DMS 273 (cell line): ENCODE results near the gene RAMP1.

Experiments used
- DNase-seq: peaks from one replicate; lab custom pipeline; 2025; ENCODE audit not compliant: unreplicated experiment; lab: John Stamatoyannopoulos, UW

The RAMP1 gene

DNA sequence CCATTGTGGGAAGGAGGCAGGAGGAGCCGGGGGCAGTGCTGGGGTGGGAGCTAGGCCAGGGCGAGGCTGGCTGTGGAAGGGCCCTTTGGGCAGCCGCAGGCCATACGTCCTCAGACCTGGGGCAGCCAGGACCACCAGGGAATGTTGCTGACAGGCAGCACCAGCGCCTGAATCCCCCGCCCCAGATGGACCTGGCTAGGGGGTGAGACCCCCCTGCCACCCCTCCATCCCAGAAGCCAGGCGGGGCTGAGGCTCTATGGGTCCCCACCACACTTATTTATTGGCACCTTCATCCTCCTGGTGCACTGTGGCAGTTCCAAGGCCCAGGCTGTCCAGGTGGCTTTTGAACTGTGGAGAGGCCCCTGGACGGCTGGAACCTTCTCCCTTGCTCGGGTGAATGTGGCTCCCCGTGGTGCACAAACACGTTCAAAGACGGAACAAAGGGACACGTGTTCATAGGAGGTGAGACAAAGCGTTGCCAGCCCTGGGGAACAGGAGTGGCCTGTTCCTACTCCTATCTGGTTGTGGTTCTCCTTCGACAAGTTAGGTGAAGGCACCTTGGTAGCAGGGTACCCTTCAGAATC lies 35.1 kb downstream of the RAMP1 start:
- DNase-seq: no peak

DNA sequence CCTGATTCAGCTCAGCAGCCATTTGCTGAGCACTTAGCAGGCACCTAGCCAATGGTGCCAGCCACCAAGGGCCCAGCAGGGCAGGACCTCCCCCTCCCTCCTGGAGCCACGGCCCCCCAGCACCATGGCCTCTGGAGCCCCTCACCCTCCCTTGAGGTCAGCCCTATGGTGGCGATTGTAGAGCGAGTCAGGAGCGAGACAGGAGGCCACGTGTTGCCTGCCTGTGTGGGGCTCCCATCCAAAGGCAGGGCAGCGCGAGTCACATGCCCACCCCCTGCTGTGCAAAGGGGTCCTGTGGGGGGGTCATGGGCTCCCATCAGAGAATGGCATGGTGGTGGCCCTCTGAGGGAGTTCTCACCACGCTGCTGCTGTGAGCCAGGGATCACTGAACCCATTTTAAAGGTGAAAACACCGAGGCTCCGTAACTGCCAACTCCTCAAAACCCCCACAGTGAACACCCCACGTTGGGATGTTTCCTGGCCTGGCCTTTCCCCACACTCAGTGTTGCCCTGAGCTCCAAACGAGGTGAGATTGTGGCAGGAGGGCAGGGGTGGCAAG lies 35.6 kb downstream of the RAMP1 start:
- DNase-seq: no peak

DNA sequence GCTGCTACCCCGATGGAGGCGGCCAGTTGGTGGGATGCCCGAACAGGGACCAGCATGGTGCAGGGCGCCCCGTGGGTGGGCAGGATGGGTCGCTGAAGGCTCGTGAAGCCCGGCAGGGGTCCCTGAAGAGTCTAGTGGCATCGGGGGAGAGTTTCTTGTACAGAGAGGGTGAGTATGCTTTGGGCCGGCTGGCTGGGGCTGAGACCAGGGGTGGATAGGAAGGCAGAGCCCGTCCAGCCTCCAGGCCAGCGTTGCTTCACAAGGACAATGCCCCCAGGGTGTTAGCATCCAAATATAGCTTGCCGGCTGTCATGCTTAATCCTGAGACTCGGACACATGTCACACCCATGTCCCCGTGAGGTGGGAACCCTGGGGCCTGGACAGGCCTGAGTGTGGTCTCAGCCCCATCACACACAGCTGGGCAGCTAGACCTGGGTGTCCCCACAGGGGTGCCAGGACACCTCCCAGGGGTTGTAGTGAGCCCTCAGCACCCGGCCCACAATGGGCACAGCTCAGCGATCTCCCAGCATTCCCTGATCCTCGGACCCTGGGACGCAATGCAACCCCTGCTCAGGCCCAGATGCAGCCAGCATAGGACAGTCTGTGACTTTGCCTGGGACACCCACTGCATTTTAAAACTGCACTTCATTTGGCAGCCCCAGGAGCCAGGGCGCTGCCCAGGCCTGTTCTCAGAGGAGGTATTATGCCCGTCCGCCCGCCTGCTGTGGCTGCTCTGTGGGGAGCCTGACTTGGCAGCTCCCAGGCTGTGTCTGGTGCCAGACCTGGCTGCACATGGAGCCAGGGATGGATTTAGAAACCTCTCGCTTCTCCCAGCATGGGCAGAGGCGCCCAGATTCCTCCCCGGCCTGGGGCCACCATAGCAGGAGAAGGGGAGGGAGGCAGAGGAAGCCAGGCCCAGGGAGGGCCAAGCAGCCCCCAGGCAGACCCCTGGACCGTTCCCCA lies 36.4 kb downstream of the RAMP1 start:
- DNase-seq: peak; percentile 83

DNA sequence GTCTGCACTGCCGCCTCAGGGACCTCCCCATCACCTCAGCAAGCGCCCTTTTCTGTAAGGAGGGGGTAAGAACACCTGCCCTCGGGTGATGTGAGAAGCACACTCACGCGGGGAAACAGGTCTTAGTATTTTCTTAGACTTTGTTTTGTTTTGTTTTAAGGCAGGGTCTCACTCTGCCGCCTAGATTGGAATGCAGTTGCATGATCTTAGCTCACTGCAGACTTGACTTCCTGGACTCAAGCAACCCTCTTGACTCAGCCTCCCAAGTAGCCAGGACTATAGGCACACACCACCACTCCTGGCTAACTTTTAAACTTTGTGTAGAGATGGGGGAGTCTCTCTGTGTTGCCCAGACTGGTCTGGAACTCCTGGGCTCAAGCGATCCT lies 37.1 kb downstream of the RAMP1 start:
- no peak for DNase-seq

DNA sequence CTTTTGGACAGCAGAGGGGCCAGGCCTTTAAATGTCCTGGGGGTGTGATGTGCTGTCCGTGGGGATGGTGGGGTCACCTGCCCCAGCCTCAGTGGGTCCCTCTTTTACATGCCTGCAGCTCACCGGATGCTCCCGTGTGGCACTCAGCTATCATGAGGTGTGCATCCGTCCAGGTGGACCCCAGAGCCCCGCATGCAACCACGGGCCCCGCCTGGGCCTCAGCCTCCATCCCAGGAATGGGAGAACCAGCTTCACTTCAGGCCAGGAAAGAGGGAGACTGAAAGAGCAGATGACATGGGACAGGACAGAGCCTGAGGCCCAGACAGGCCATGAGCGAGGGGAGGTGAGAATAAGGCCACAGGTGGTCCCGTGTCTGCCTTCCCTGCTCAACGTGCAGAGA lies 37.5 kb downstream of the RAMP1 start:
- no peak for DNase-seq

DNA sequence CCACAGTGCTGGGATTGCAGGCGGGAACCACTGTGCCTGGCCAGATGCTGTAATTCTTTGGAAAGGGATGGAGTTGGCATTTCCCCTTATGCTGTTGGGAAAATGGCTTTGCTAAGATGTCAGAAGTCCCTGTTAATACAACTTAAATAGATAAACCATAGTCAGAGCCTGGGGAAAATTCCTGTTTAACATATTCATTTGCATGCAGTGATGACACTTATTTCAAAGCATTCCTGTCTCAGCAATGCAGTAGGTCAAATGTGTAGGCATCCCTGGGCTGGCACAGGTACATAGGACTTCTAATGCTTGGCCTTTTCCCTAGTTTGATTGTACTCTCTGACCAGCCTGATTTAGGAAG lies 38.6 kb downstream of the RAMP1 start:
- DNase-seq: no peak

DNA sequence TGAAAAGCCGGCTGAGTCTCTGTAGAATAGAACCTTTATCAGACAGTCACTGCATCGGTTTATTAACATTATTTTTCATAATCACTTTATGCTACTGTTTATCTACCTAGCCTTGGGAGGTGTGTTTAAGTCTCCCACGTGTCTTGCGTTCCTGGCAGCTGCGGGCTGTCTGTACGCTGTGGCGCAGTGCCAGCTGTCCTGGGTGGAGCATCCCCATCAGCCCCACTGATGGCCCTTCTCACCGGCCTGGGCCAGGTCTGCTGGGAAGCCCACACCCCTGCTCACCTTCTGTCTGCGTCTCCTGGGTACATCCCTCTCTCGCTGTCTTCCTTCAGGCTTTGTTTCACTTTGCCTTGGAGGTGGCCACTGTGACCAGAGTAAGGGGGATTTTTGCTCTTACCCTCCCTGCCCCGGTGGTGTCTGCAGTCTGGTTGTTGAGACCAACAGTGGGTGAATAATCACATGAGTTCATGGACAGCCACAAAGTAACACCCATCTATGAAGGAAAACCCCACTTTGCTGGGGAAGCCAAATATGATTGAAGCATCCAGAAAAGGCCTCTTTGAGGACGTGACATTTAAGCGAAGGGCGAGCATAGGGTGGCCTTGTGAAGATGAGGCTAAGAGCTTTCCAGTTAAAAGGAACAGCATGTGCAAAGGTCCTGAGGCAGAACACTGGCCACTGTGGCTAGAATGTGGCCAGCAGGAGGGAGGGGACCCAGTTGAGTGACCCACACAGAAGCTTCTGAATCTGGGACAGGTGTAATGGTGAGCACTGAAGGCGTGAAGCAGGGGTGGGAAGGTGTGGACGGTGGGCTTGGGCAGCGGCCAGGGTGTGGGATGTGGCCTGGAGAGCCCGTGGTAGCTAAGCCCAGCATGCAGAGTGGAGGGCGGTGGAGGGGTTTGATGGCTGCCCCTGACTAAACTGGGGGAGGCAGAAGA lies 41.7 kb downstream of the RAMP1 start:
- no peak for DNase-seq

DNA sequence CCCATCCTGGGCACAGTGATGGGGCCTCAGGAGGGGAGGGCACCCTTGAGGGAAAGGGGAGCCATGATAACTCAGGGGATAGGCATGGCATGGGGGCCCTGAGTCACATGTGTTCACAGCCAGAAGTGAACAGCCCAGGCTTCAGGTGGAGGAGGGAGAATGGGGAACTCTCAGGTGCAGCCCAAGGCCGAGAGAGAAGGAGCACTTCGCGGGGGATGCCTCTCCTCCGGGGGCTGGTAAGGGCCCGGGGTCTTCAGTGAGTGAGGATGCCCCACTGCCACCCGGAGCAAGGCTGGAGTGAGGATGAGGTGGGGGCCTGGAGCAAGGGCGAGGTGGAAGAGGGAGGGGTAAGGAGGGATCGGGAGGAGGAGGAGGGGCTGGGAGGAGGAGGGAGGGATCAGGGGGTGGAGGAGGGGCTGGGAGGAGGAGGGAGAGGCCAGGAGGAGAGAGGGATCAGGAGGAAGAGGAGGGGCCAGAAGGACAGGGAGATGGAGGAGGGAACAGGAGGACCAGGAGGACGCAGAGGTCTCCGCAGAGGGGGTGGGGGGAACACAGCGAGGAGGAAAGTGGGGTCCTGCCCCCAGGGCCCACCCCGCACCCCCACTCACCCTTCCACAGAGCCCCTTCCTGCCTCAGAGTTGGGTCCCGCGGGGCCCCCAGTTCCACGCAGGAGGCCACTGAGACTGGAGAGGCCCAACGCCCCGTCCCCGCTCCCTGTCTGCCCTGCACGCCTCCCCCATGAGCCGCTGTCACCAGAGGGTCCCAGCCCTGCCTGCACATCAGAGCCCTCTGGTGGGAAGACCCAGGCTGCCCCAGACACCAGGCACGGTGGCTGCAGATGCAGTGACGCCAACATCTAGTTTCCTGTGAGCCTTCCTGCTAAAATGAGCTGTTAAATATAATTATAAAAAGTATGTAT lies 42.8 kb downstream of the RAMP1 start:
- no peak for DNase-seq

DNA sequence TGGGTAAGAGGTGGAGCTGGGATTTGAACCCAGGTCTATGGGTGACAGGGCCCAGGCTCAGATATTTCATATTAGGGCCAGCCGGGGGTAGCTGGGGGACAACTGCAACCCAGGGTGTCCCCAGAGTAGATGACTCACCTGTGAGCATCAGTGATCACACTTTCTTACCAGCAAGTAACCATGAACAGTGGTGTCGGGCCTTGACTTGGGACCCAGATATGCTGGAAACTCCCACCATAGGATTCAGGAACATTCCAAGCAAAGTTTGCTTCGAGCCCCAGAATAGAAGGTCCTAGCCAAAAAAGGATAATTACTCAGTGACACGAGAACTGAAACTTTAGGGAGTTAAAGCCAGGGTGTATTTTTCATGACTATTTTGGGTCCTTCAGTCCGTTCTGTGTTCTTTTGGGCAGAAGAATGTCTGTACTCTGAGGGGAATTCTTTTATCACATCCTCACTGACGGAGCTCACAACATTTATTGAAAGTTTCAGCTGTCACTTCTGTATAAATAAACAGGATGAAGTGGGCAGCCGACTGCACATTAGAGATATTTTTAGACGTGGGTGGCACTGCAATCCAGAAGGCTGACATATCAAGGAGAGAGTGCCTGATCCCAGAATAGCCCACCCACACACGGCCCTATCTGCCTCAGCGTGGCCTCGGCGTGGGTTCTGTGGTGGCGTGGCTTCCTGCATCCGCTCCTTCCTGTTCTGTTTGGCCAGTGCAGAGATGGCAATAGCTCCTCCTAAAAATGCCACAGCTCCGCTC lies 45.6 kb downstream of the RAMP1 start:
- no peak for DNase-seq

DNA sequence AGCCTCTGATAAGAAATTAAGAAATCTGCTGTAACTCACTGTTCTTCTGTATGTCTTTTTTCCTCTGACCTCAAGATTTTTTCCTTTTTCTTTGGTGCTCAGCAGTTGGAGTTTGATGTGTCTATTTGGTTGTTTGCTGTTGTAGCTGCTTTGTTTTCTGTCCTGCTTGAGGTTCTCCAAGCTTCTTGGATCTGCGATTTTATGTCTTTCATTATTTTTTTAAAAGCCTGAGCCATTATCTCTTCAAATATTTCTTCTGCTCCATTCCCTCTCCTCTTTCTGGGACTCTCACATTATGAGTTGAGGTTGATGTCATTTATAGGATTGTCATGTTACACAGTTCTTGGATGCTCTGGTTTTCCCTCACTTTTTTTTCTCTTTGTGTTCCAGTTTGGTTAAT lies 47.7 kb downstream of the RAMP1 start:
- DNase-seq: no peak

DNA sequence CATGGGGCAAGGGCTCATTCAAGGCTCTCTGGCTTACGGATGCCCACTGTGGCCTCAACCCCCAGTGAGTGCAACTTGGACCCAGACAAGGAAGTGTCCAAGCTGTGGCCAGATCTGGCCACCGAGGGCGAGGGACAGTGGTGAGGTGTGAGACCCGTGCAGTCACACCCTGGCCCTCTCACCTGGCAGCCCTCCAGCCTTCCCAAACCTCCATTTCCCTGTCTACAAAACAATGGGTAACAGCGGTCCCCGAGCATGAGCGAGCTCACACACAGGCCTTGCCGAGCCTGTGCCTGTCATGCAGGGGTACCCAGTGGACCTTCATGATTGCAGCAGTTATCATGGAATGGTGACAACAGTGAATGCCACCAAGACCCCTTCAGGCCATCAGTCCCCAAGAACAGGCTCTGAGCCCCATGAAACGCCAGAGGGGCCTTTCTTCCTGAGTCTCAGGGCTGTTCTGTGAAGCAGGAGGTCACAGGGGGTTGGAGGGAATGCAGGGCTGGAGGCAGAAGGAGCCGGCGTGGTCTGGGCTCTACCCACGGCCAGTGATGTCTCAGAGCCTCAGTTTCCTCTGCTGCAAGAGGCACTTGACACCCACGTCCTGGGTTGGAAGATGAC lies 49.8 kb downstream of the RAMP1 start:
- DNase-seq: no peak

DNA sequence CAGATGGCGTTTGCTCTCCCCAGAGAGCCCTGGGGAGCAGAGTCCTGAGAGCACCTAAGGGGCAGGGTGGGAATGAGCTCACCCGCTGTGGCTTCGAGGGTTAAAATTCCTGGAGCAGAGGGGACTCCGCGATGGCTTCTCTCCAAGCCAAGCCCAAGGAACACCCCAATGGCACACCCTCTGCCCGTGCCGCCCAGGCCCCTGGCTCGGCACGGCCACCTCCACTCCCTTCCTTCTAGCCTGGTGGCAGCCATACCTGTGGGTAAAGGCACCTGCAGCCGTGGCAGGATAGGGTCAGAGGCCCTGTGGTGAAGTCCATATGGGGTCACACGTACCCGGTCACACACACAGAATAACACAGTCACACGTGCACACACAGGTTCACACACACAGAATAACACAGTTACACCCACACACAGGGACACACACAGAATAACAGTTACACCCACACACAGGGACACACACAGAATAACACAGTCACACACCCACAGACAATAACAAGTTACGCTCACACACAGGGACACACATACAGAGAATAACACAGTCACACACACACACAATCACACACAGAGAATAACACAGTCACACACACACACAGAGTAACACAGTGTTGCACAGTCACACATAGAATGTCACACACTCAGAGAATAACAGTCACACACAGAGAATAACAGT lies 50.5 kb downstream of the RAMP1 start:
- no peak for DNase-seq

DNA sequence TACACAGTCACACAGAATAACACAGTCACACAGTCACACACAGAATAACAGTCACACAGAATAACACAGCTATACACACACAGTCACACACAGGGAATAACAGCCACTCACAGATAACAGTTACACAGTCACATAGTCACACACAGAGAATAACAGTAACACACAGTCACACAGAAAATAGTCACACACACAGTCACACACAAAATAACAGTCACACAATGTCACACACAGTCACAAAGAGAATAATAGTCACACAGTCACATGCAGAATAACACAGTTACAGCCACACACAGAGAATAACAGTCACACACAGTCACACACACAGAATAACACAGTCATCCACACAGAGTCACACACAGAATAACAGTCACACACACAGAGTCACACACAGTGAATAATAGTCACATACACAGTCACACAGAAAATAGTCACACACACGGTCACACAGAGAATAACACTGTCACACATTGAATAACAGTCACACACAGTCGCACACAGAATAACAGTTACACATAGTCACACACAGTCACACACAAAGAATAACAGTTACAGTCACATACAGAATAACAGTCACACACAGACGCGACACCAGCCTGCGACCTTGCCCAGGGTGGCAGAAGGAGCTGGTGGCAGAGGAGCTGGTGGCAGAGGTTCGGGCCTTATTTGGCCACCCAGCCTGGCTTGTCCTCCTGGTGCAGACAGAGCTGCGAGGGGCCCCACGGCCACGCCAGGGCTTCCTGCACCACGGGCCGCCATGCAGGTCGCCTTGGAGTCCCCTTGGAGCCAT lies 51.3 kb downstream of the RAMP1 start:
- DNase-seq: no peak

DNA sequence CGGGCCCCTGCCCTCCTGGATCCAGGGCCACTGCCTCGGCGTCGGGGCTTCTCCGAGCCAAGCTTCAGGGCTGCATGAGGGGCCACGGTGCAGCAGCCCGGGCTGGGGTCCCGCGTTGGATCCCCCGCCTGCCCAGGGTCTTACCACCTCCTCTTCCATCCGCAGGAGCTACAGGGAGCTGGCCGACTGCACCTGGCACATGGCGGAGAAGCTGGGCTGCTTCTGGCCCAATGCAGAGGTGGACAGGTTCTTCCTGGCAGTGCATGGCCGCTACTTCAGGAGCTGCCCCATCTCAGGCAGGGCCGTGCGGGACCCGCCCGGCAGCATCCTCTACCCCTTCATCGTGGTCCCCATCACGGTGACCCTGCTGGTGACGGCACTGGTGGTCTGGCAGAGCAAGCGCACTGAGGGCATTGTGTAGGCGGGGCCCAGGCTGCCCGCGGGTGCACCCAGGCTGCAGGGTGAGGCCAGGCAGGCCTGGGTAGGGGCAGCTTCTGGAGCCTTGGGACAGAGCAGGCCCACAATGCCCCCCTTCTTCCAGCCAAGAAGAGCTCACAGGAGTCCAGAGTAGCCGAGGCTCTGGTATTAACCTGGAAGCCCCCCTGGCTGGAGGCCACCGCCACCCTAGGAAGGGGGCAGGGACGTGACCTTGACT lies 52.1 kb downstream of the RAMP1 start:
- DNase-seq: no peak

DNA sequence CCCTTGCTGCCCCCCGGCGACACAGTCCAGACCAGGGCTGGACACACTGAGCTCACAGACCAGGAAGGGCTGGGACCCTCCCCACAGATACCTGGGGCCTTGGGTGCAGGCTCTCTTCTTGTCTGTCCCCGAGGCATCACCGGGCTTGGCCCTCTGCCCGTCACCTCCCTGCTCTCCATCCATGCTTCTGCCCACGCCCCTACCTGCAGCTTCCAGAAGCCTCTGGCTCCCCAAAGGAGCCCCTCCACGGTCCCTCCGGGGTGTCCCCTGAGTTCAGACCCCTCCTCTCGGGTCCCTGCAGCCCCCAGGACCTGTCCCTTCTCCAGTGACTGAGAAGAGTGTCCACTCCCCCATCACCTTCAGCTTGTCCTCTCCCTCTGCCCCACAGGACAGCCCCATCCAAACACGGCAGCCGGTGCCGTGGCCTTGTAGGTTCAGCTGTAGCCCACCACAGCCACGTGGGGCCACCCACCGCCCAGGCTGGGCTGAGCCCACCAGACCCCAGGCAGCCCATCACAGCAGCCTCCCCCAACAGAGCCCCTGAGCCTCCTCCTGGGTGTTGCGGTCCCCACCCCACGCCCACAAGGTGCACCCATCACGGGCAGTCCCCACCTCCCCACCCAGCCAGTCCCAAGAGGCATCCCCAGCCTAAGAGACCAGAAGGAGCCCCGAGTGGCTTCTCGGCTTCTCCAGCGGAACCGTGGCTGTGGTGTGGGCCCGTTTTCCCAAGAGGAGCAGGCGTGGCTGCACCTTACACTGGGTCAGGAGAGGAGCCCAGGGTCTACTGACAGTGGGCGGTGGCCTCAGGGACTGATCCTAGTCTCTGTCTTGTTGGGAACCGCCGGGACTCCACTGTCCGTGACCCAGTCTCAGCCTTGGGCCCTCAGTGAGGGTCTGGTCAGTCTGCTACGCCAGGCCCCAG lies 53.1 kb downstream of the RAMP1 start:
- DNase-seq: no peak
